GM12875 (cell line): ENCODE data around the gene NTNG1.

ENCODE experiments used
- H3K4me3 ChIP-seq: one replicate; pipeline ENCODE4 v1.5.1; 2011; ENCODE audit warnings: low read depth, low read length, control low read depth
- TF ChIP-seq, protein P1 (sequence below): IDR thresholded peaks from 2 replicates; pipeline ENCODE4 v1.5.1; 2011; ENCODE audit warnings: low read depth, mild to moderate bottlenecking, control low read depth, inconsistent platforms, low read length, moderate library complexity, borderline replicate concordance; ENCODE audit not compliant: insufficient read depth

The NTNG1 gene

DNA sequence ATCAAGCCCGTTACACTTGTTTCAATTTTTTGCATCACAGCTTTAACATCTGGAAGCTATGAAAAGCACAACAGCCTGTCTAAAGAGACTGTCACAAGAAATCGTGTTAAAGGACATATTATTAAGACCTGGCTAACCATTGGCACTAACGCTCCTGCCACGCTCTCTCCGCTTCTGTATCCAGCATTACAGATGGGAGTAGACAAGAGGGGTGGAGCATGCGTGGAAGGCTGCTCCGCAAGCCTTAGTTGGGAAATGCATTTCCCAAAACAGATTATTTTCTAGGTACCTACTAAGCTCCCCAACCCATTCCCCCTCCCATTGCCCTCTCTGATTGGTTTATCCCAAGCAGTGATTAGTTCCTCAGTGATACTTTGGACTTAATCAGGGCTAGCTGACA lies 72.4 kb downstream of the NTNG1 start:
- no peak overlapping the region for H3K4me3 ChIP-seq
- TF ChIP-seq, protein P1, sequence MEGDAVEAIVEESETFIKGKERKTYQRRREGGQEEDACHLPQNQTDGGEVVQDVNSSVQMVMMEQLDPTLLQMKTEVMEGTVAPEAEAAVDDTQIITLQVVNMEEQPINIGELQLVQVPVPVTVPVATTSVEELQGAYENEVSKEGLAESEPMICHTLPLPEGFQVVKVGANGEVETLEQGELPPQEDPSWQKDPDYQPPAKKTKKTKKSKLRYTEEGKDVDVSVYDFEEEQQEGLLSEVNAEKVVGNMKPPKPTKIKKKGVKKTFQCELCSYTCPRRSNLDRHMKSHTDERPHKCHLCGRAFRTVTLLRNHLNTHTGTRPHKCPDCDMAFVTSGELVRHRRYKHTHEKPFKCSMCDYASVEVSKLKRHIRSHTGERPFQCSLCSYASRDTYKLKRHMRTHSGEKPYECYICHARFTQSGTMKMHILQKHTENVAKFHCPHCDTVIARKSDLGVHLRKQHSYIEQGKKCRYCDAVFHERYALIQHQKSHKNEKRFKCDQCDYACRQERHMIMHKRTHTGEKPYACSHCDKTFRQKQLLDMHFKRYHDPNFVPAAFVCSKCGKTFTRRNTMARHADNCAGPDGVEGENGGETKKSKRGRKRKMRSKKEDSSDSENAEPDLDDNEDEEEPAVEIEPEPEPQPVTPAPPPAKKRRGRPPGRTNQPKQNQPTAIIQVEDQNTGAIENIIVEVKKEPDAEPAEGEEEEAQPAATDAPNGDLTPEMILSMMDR: no peak

DNA sequence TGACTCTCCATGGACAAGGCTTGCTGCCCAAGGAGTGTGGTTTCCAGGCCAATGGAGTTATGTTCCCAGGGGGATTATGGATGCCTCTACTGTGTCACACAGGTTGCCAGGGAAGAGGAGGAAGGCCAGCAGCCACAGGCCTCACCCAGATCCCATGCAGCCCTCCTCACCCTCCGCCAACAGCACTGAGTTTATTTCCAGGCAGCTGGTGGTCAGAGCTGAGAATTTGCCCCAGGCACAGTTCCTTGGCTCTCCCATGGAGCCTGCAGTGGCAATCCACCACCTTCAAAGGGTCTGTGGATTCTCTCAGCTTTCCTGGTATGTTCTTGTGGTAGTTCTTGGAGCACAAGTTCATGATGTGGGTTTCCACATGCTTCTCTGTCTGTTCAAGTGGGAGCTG lies 79.2 kb downstream of the NTNG1 start:
- no peak overlapping the region for H3K4me3 ChIP-seq
- TF ChIP-seq, protein P1: no peak

DNA sequence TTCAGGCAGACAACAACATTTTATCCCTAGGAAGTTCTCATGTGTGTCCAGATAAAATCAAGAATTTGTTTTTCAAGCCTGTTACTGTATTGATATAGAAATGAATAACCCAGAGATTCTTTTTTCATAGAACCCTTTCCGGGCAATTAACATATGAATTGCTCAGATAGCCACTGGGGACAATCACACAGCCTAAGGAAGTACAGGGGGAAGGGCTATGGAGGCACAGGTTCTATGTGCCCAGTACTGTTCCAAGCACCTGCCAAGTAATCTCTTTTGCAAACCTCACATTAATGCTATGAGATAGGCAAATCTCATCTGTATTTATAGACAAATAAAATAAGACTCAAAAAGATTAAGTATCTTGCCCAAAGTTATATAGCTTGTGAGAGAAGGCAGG lies 84.9 kb downstream of the NTNG1 start:
- no peak overlapping the region for H3K4me3 ChIP-seq
- TF ChIP-seq, protein P1: no peak

DNA sequence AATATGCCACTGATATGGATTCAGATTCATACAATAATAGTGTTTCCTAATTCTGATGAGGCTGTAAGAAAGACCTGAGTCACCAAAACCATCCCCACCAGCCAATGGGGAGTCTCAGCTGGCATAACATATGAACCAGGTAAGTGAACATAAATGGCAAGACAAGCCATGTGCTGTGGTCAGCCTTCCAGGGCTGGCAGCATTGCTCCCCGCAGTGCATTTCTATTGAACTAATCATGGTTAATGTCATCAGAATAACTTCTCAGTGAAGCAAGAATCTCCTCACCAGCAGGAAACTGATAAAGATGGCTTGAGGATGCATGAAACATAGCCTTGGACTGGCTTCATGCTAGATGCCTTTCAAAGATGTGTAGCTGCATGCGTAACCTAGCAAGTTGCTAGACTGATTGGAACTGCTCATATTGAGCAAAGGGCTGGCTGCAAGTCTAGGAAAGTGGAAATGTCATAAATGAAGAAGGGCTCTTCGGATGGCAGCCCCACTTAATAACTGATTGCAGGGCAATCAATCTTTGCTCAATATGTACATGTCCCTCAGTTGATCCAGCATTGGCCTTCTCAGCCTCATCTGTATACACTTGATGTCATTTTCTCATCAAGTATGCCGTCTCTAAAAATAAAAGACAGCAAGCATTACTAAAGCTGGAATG lies 88.0 kb downstream of the NTNG1 start:
- TF ChIP-seq, protein P1: no peak
- no peak overlapping the region for H3K4me3 ChIP-seq

DNA sequence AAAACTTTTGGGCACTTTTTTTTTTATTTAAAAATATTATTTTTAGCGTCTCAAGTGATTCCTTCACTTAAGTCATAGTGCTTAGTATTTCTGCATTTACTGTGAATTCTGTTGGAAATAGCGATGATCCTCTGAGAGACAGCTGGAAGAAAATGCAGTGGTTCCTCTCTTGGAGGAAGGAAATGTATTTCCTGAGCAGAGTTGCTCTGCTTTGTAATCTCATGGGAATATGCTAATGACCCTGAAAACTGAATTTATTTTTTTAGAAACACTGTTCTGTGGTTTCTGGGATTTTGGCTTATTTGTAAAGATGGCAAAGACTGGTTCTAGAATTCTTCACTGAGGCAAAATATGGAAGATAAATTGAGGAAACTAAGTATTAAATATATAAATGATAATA lies 88.9 kb downstream of the NTNG1 start:
- H3K4me3 ChIP-seq: no peak overlapping the region
- TF ChIP-seq, protein P1: no peak

DNA sequence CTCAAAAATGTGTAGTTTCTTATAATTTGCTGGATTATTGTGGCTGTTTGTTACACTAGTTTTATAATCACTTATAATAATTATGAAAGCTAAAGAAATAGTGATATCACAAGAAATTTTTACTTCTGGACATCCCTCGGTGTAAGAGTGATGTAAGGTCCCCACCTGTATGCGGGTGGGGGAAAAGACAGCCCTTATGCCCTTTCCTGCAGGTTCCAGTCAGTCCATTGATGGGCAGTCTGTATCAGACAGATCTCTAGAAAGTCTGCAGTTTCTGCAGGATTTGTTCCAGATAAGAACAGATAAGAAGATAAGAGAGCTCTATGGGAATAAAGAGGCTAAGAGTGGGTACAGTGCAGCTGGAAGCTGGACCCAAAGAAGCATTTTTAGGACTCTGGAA lies 89.3 kb downstream of the NTNG1 start:
- TF ChIP-seq, protein P1: no peak
- H3K4me3 ChIP-seq: no peak overlapping the region

DNA sequence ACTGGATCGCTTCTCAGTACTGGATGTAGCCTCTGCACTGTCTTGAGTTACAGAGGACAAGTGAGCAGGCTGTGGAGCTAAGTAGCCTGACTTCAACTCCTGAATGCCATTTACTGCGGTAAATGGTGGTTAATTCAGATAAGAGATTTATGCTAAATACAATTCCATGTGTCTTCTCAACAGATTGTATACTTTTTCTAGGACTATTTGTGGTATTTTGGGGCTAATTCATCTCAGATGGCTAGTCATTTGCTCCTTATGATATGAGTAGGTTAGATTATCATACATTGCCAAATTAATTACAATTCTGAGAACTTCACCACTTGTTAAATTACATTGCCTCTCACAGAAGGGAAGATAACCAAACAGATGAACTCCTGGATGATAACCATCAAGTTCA lies 90.5 kb downstream of the NTNG1 start:
- TF ChIP-seq, protein P1: no peak
- no peak overlapping the region for H3K4me3 ChIP-seq
